IPS-18c (cell line): ENCODE data around the gene MTURN.
"Not testable (repeated sequence)": the region's sequence is repeated elsewhere in the genome, so short reads cannot be mapped to it uniquely, and the experiment has no call there.

Source experiments
- H3K4me3 ChIP-seq: 2 replicates; pipeline ENCODE4 v1.7.0; 2013; ENCODE audit warnings: low read depth, mild to moderate bottlenecking, low read length, moderate library complexity; ENCODE audit not compliant: insufficient read depth
- H3K9me3 ChIP-seq: one replicate; pipeline ENCODE4 v1.6.1; 2013; ENCODE audit warnings: mild to moderate bottlenecking, low read length, moderate library complexity; ENCODE audit not compliant: control insufficient read depth, insufficient read depth

The MTURN gene

GRCh38 chr7:30134611-30135300 lies at the start of gene MTURN:
Gene MTURN (plus strand): TSS chr7:30134986. CDS start chr7:30135137, 151 bp downstream.
- Histone ChIP-seq H3K4me3 (peak within 1 kb of the TSS; percentile 81), H3K9me3 (no peaks in the 10 kb centered on the region)

- no peak overlapping the region for H3K4me3 ChIP-seq
- H3K9me3 ChIP-seq = no peaks in the 10 kb centered on the region
These were observed 48.3 kb upstream of the MTURN start for GRCh38 chr7:30086529-30086928.

- no peak overlapping the region for H3K4me3 ChIP-seq
- no peaks in the 10 kb centered on the region for H3K9me3 ChIP-seq
These were observed 47.4 kb upstream of the MTURN start for GRCh38 chr7:30087371-30087770.

GRCh38 chr7:30088362-30088761 lies 46.4 kb upstream of the MTURN start:
- H3K4me3 ChIP-seq = no peak overlapping the region
- no peaks in the 10 kb centered on the region for H3K9me3 ChIP-seq

GRCh38 chr7:30090111-30090510 lies 44.7 kb upstream of the MTURN start:
- no peaks in the 10 kb centered on the region for H3K9me3 ChIP-seq
- no peak overlapping the region for H3K4me3 ChIP-seq

GRCh38 chr7:30091491-30091912 lies 43.3 kb upstream of the MTURN start:
- Histone ChIP-seq H3K9me3 (no peaks in the 10 kb centered on the region), H3K4me3 (no peak overlapping the region)

- no peak overlapping the region for H3K4me3 ChIP-seq
- no peaks in the 10 kb centered on the region for H3K9me3 ChIP-seq
These were observed 42.8 kb upstream of the MTURN start for GRCh38 chr7:30091987-30092386.

GRCh38 chr7:30093420-30093952 lies 41.3 kb upstream of the MTURN start:
- Histone ChIP-seq H3K4me3 (no peak overlapping the region), H3K9me3 (peaks cover 3% of the 10 kb centered on the region)

- not testable (repeated sequence) for H3K4me3 ChIP-seq
- H3K9me3 ChIP-seq = peaks cover 13% of the 10 kb centered on the region
These were observed 36.2 kb upstream of the MTURN start for GRCh38 chr7:30098599-30098998.

GRCh38 chr7:30102281-30102680 lies 32.5 kb upstream of the MTURN start:
- H3K9me3 ChIP-seq = peaks cover 13% of the 10 kb centered on the region
- H3K4me3 ChIP-seq = no peak overlapping the region

GRCh38 chr7:30104157-30104556 lies 30.6 kb upstream of the MTURN start:
- no peak overlapping the region for H3K4me3 ChIP-seq

GRCh38 chr7:30112103-30112713 lies 22.6 kb upstream of the MTURN start:
- Histone ChIP-seq H3K9me3 (no peaks in the 10 kb centered on the region), H3K4me3 (no peak overlapping the region)

More at GRCh38 chr7:30104157-30104556, 30.6 kb upstream of the MTURN start:
- peaks cover 5% of the 10 kb centered on the region for H3K9me3 ChIP-seq

GRCh38 chr7:30113144-30113543 lies 21.6 kb upstream of the MTURN start:
- Histone ChIP-seq H3K4me3 (no peak overlapping the region), H3K9me3 (no peaks in the 10 kb centered on the region)

- H3K4me3 ChIP-seq = no peak overlapping the region
- no peaks in the 10 kb centered on the region for H3K9me3 ChIP-seq
These were observed 20.1 kb upstream of the MTURN start for GRCh38 chr7:30114536-30115238.

GRCh38 chr7:30115709-30116297 lies 19.0 kb upstream of the MTURN start:
- no peak overlapping the region for H3K4me3 ChIP-seq

GRCh38 chr7:30116771-30117170 lies 18.0 kb upstream of the MTURN start:
- Histone ChIP-seq H3K9me3 (no peaks in the 10 kb centered on the region), H3K4me3 (no peak overlapping the region)

More at GRCh38 chr7:30115709-30116297, 19.0 kb upstream of the MTURN start:
- no peaks in the 10 kb centered on the region for H3K9me3 ChIP-seq

- no peak overlapping the region for H3K4me3 ChIP-seq
- no peaks in the 10 kb centered on the region for H3K9me3 ChIP-seq
These were observed 16.9 kb upstream of the MTURN start for GRCh38 chr7:30117896-30118295.
